DND-41 (cell line): ENCODE data around the gene ZNF521.

Experiments
- EZH2 ChIP-seq: IDR thresholded peaks from 3 replicates; pipeline ENCODE4 v1.6.1; 2012; ENCODE audit warnings: borderline replicate concordance, low read depth, mild to moderate bottlenecking, moderate library complexity, low read length, inconsistent platforms; ENCODE audit not compliant: severe bottlenecking
- TF ChIP-seq, protein P1 (sequence below): IDR thresholded peaks from 2 replicates; pipeline ENCODE4 v1.5.1; 2012; ENCODE audit warnings: borderline replicate concordance, low read length, moderate library complexity, mild to moderate bottlenecking; ENCODE audit not compliant: poor library complexity, severe bottlenecking; ENCODE audit errors: extremely low read depth

DNA sequence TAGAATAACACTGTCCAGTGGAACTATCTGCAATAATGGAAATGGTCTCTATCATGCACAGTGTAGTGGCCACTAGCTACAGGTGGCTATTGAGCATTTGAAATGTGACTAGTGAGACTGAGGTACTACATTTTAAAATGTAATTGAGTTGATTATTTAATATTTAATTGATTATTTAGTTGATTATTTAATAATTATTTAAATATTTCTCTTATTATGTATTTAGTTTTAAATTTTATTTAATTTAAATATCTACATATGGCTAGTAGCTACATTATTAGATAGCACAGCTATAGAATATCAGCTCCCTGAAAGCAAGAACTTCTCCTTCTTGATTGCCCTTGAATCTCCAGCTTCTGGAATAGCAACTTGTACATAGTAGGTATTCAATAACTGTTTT lies 12.8 kb upstream of the ZNF521 start:
- TF ChIP-seq, protein P1, sequence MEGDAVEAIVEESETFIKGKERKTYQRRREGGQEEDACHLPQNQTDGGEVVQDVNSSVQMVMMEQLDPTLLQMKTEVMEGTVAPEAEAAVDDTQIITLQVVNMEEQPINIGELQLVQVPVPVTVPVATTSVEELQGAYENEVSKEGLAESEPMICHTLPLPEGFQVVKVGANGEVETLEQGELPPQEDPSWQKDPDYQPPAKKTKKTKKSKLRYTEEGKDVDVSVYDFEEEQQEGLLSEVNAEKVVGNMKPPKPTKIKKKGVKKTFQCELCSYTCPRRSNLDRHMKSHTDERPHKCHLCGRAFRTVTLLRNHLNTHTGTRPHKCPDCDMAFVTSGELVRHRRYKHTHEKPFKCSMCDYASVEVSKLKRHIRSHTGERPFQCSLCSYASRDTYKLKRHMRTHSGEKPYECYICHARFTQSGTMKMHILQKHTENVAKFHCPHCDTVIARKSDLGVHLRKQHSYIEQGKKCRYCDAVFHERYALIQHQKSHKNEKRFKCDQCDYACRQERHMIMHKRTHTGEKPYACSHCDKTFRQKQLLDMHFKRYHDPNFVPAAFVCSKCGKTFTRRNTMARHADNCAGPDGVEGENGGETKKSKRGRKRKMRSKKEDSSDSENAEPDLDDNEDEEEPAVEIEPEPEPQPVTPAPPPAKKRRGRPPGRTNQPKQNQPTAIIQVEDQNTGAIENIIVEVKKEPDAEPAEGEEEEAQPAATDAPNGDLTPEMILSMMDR, result no peak
- TF ChIP-seq EZH2, result no peak
